Measurements from ENCODE around the gene BCO2.
"Not testable (repeated sequence)": the region's sequence is repeated elsewhere in the genome, so short reads cannot be mapped to it uniquely, and the experiment has no call there.

Gene BCO2

DNA sequence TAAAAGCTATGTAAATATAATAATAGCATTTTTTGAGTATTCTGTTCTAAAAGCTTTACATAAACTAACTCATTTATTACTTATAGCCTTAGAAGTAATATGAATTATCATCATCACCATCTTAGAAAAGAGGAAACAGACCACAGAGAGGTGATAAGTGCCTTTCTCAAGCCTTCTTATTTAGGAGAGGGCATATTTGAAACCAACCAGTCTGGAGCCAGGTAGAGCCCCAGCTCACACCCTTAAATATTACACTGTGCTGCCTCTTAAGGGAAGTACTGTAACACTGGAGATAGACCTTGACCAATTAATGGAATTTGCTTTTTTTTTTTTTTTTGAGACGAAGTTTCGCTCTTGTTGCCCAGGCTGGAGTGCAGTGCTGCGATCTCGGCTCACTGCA lies 2.3 kb downstream of the BCO2 start:
- no peak for DNase-seq (ENCODE audit: low read depth, low spot score)
- TF ChIP-seq POLR2AphosphoS5 (IDR thresholded peaks at IDR 0.05; ENCODE audit: borderline replicate concordance, low read depth, low read length) = no peak
- TF ChIP-seq FOXP2 (optimal IDR thresholded peaks at IDR 0.05; ENCODE audit: control extremely low read depth, extremely low read length, insufficient read depth) = no peak
- no peak for TF ChIP-seq EZH2 (IDR thresholded peaks at IDR 0.05)
- H3K27ac ChIP-seq = no peak overlapping the region

DNA sequence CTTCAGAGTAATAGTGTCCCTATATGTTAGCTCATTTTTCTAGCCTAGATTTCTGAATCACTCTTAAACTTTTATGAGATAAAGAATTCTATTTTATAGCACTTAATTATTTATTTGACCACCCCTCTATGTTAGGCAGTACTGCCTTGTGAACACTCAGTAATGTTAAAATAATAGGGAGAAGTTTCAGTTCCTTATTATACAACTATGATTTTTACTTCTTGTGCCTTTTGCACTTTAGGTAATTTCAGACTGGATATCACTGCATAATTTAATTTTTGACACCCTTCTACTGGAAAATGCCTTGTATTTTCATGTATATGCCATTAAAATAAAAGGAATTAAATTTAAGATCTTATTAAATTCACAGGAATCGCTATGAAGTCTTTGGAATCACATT lies 3.1 kb downstream of the BCO2 start:
- Histone ChIP-seq H3K36me3 (ENCODE audit: insufficient read depth, low read length) (no peaks in the 10 kb centered on the region), H3K27ac (no peak overlapping the region), H3K9me3 (ENCODE audit: low read depth, low read length) (no peaks in the 10 kb centered on the region), H3K4me3 (no peak overlapping the region), H3K9ac (ENCODE audit: insufficient read length) (no peak overlapping the region)
- TF ChIP-seq EZH2 (IDR thresholded peaks at IDR 0.05) (no peak), FOXP2 (optimal IDR thresholded peaks at IDR 0.05; ENCODE audit: control extremely low read depth, extremely low read length, insufficient read depth) (no peak), POLR2AphosphoS5 (IDR thresholded peaks at IDR 0.05; ENCODE audit: borderline replicate concordance, low read depth, low read length) (no peak)
- DNase-seq (ENCODE audit: low read depth, low spot score) = no peak

More for the DNA sequence above, 2.3 kb downstream of the BCO2 start:
- H3K4me3 ChIP-seq = no peak overlapping the region
- H3K9me3 ChIP-seq (ENCODE audit: low read depth, low read length) = no peaks in the 10 kb centered on the region
- no peaks in the 10 kb centered on the region for H3K36me3 ChIP-seq (ENCODE audit: insufficient read depth, low read length)
- H3K9ac ChIP-seq (ENCODE audit: insufficient read length) = no peak overlapping the region

DNA sequence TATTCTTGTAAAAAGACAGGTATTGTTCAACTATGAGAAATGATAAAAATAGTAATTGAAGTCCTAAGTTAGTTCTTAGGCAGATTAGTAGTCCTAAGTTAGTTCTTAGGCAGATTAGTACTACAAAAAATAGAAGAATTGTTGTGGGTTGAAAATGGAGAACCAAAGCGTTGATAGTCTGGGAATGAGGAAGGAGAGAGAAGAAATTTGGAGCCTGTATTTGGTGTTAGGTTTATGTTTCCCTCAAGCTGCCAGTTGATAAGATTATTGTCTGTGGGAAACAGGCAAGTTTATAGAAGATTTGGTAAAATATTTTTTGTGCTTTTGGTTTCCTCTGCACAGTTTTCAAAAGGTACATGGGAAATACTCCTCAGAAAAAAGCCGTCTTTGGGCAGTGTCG lies 3.6 kb downstream of the BCO2 start:
- DNase-seq (ENCODE audit: low read depth, low spot score) = no peak
- Histone ChIP-seq H3K36me3 (ENCODE audit: insufficient read depth, low read length) (no peaks in the 10 kb centered on the region), H3K27ac (no peak overlapping the region), H3K4me3 (no peak overlapping the region), H3K9me3 (ENCODE audit: low read depth, low read length) (no peaks in the 10 kb centered on the region), H3K9ac (ENCODE audit: insufficient read length) (no peak overlapping the region)
- TF ChIP-seq POLR2AphosphoS5 (IDR thresholded peaks at IDR 0.05; ENCODE audit: borderline replicate concordance, low read depth, low read length) = no peak
- no peak for TF ChIP-seq EZH2 (IDR thresholded peaks at IDR 0.05)
- no peak for TF ChIP-seq FOXP2 (optimal IDR thresholded peaks at IDR 0.05; ENCODE audit: control extremely low read depth, extremely low read length, insufficient read depth)

DNA sequence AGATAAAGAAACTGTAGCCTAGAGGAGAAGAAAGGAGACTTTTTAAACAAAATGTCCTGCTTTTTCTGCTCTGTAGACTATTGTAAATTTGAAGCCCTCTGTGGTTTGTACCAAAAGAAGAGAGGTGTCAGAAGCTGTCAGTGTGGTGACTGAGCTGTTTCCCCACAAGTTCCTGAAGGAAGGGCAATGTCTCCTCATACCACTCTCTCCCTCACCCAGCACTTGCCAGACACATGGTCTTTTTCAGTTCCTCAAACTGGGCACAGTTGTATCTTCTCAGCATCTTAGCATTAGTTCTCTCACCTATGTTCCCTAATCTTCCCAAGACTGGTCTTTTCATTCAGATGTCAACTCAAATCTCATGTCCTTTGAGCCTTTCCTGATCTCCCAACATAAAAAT lies 4.3 kb downstream of the BCO2 start:
- H3K36me3 ChIP-seq (ENCODE audit: insufficient read depth, low read length) = no peaks in the 10 kb centered on the region
- TF ChIP-seq EZH2 (IDR thresholded peaks at IDR 0.05) (no peak), FOXP2 (optimal IDR thresholded peaks at IDR 0.05; ENCODE audit: control extremely low read depth, extremely low read length, insufficient read depth) (no peak), POLR2AphosphoS5 (IDR thresholded peaks at IDR 0.05; ENCODE audit: borderline replicate concordance, low read depth, low read length) (no peak)
- H3K9me3 ChIP-seq (ENCODE audit: low read depth, low read length) = no peaks in the 10 kb centered on the region
- H3K27ac ChIP-seq = no peak overlapping the region
- no peak for DNase-seq (ENCODE audit: low read depth, low spot score)
- H3K9ac ChIP-seq (ENCODE audit: insufficient read length) = no peak overlapping the region
- no peak overlapping the region for H3K4me3 ChIP-seq

DNA sequence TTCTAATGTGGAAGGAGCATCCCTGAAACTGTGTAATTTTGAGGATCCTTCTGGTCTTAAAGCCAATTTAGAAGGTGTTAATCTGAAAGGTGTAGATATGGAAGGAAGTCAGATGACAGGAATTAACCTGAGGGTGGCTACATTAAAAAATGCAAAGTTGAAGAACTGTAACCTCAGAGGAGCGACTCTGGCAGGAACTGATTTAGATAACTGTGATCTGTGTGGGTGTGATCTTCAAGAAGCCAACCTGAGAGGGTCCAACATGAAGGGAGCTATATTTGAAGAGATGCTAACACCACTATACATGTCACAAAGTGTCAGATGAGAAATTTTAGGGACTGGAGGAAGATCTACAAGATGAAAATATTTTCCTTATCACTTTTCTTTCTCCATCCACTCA lies 7.6 kb downstream of the BCO2 start:
- TF ChIP-seq POLR2AphosphoS5 (IDR thresholded peaks at IDR 0.05; ENCODE audit: borderline replicate concordance, low read depth, low read length) = no peak
- no peak for TF ChIP-seq EZH2 (IDR thresholded peaks at IDR 0.05)
- TF ChIP-seq FOXP2 (optimal IDR thresholded peaks at IDR 0.05; ENCODE audit: control extremely low read depth, extremely low read length, insufficient read depth) = no peak
- no peaks in the 10 kb centered on the region for H3K9me3 ChIP-seq (ENCODE audit: low read depth, low read length)
- DNase-seq (ENCODE audit: low read depth, low spot score) = no peak
- no peak overlapping the region for H3K4me3 ChIP-seq
- no peak overlapping the region for H3K9ac ChIP-seq (ENCODE audit: insufficient read length)
- no peak overlapping the region for H3K27ac ChIP-seq
- no peaks in the 10 kb centered on the region for H3K36me3 ChIP-seq (ENCODE audit: insufficient read depth, low read length)

DNA sequence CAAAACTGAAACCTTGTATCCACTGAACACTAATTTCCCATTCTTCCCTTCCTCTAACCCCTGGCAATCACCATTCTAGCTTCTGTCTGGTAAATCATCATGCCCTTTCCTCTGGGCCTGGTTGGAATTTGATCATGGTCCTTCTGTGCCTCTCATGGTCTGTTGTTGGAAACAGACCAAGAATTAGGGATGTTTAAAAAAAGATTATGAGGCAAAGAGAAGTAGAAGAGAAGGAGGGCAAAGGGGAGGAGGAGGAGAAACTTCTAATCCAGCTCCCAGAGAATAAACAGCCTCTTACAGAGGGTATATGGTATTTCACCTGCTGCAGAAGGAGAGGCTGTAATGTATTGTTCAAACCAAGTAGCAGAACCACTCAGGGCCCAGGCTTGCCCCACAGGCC lies 10.6 kb downstream of the BCO2 start:
- no peak for DNase-seq (ENCODE audit: low read depth, low spot score)
- Histone ChIP-seq H3K9ac (ENCODE audit: insufficient read length) (no peak overlapping the region), H3K9me3 (ENCODE audit: low read depth, low read length) (no peaks in the 10 kb centered on the region), H3K27ac (no peak overlapping the region), H3K4me3 (no peak overlapping the region), H3K36me3 (ENCODE audit: insufficient read depth, low read length) (no peaks in the 10 kb centered on the region)
- TF ChIP-seq EZH2 (IDR thresholded peaks at IDR 0.05) = no peak
- TF ChIP-seq POLR2AphosphoS5 (IDR thresholded peaks at IDR 0.05; ENCODE audit: borderline replicate concordance, low read depth, low read length) = no peak
- TF ChIP-seq FOXP2 (optimal IDR thresholded peaks at IDR 0.05; ENCODE audit: control extremely low read depth, extremely low read length, insufficient read depth) = no peak

DNA sequence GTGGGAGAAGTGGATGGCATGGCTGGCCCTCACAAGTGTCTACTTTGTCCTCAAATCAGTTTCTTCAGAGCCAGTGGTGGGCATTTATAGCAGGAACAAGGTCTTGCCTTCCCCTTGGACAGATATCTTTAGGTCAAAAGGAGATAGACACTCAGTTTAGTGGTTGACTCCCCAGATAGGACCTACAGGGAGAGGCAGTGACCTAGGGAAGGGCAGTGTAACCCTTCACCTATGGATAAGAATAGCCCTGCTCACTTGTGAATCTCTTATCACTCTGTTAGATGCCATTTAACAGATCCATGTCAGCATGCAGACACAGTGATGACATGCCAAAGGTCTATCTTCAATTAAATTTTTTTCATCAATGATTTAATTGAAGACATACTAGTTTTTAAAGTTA lies 11.0 kb downstream of the BCO2 start:
- no peak for DNase-seq (ENCODE audit: low read depth, low spot score)
- no peaks in the 10 kb centered on the region for H3K36me3 ChIP-seq (ENCODE audit: insufficient read depth, low read length)
- TF ChIP-seq FOXP2 (optimal IDR thresholded peaks at IDR 0.05; ENCODE audit: control extremely low read depth, extremely low read length, insufficient read depth) (no peak), EZH2 (IDR thresholded peaks at IDR 0.05) (no peak), POLR2AphosphoS5 (IDR thresholded peaks at IDR 0.05; ENCODE audit: borderline replicate concordance, low read depth, low read length) (no peak)
- H3K27ac ChIP-seq = no peak overlapping the region
- H3K9me3 ChIP-seq (ENCODE audit: low read depth, low read length) = no peaks in the 10 kb centered on the region
- no peak overlapping the region for H3K4me3 ChIP-seq
- no peak overlapping the region for H3K9ac ChIP-seq (ENCODE audit: insufficient read length)

DNA sequence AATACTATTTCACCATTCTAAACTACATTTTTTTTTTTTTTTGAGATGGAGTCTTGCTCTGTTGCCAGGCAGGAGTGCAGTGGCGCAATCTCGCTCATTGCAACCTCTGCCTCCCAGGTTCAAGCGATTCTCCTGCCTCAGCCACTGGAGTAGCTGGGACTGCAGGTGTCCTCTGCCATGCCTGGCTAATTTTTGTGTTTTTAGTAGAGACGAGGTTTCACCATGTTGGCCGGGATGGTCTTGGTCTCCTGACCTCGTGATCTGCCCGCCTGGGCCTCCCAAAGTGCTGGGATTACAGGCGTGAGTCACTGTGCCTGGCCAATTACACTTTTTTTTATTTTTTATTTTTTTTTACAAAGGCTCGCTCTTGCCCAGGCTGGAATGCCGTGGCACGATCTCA lies 19.8 kb downstream of the BCO2 start:
- not testable (repeated sequence) for H3K36me3 ChIP-seq (ENCODE audit: insufficient read depth, low read length); DNase-seq (ENCODE audit: low read depth, low spot score); H3K9ac ChIP-seq (ENCODE audit: insufficient read length); H3K27ac ChIP-seq; H3K4me3 ChIP-seq; H3K9me3 ChIP-seq (ENCODE audit: low read depth, low read length)

DNA sequence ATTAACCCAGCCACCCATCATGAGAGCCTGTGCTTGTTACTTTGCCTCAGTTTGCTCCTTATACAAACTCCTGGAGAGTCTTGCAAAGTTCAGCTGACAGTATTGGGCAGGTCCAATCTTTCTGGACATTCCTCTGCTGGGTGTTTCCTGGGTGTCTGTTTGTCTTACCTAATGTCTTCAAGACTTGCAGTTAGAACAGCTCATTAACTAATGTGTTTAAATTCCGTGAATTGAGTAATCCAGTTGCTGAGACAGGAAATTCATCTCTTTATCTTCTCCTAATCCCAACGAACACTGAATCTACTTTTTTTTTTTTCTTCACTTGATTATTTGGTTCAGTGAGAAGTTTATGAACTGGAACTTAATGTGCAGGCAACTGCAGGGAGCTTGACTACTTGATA lies 20.6 kb downstream of the BCO2 start:
- peak overlapping the region; percentile 22; the same call in 1 of the 2 replicates for H3K27ac ChIP-seq

More for the DNA sequence above, 20.6 kb downstream of the BCO2 start:
- Histone ChIP-seq H3K9ac (ENCODE audit: insufficient read length) (no peak overlapping the region), H3K36me3 (ENCODE audit: insufficient read depth, low read length) (no peaks in the 10 kb centered on the region), H3K9me3 (ENCODE audit: low read depth, low read length) (no peaks in the 10 kb centered on the region), H3K4me3 (no peak overlapping the region)
- no peak for DNase-seq (ENCODE audit: low read depth, low spot score)
- TF ChIP-seq FOXP2 (optimal IDR thresholded peaks at IDR 0.05; ENCODE audit: control extremely low read depth, extremely low read length, insufficient read depth) (no peak), EZH2 (IDR thresholded peaks at IDR 0.05) (no peak), POLR2AphosphoS5 (IDR thresholded peaks at IDR 0.05; ENCODE audit: borderline replicate concordance, low read depth, low read length) (no peak)

Data from SK-N-MC (cell line).